Hepatocyte (in vitro differentiated cells): ENCODE data around the gene KIAA1755.

Experiments
- EZH2 ChIP-seq: fragments of 200-600 bp; sonication (generic); IDR thresholded peaks from 2 replicates; pipeline ENCODE4 v1.6.1; 2016; ENCODE audit warnings: antibody characterized with exemption, mild to moderate bottlenecking, borderline replicate concordance
- EZH2phosphoT487 ChIP-seq: fragments of 200-600 bp; sonication (generic); IDR thresholded peaks from one replicate; pipeline ENCODE4 v1.6.1; 2018; ENCODE audit warnings: antibody characterized with exemption, mild to moderate bottlenecking, low read depth, moderate library complexity; ENCODE audit not compliant: unreplicated experiment, severe bottlenecking
- TF ChIP-seq, protein P1 (sequence below): fragments of 200-600 bp; sonication (generic); IDR thresholded peaks from 2 replicates; pipeline ENCODE4 v1.5.1; 2016; ENCODE audit warnings: antibody characterized with exemption, mild to moderate bottlenecking; ENCODE audit not compliant: poor library complexity

DNA sequence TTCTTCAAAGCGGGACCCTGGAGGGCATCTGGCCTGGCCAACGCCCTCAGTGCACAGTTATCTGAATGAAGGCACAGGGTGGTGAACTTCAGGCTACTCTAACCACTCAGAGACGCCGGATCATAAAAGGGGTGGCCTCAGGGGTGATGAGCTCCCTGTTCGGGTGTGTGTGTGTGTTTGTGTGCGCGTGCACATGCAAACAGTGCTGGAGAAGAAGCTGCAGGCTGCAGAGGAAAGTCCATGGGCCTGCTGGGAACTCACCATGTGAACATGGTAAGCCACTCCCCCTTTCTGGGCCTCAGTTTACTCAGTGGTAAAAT lies 42.0 kb downstream of the KIAA1755 start:
- TF ChIP-seq EZH2 (no peak), EZH2phosphoT487 (no peak)
- TF ChIP-seq, protein P1, sequence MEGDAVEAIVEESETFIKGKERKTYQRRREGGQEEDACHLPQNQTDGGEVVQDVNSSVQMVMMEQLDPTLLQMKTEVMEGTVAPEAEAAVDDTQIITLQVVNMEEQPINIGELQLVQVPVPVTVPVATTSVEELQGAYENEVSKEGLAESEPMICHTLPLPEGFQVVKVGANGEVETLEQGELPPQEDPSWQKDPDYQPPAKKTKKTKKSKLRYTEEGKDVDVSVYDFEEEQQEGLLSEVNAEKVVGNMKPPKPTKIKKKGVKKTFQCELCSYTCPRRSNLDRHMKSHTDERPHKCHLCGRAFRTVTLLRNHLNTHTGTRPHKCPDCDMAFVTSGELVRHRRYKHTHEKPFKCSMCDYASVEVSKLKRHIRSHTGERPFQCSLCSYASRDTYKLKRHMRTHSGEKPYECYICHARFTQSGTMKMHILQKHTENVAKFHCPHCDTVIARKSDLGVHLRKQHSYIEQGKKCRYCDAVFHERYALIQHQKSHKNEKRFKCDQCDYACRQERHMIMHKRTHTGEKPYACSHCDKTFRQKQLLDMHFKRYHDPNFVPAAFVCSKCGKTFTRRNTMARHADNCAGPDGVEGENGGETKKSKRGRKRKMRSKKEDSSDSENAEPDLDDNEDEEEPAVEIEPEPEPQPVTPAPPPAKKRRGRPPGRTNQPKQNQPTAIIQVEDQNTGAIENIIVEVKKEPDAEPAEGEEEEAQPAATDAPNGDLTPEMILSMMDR = no peak
